Neuronal stem cell (in vitro differentiated cells): ENCODE results near the gene NR4A3.

Experiments
- DNase-seq: peaks from one replicate; pipeline ENCODE4 v3.0.0-alpha.2; 2013; ENCODE audit warnings: low spot score
- H2AFZ ChIP-seq: one replicate; pipeline ENCODE4 v1.6.1; 2013; ENCODE audit warnings: mild to moderate bottlenecking, low read length, inconsistent platforms
- H2AK5ac ChIP-seq: 2 replicates; pipeline ENCODE4 v1.6.1; 2013; ENCODE audit warnings: low read depth, mild to moderate bottlenecking, inconsistent platforms, low read length, moderate library complexity, mixed read lengths
- H2BK120ac ChIP-seq: 2 replicates; pipeline ENCODE4 v1.6.1; 2013; ENCODE audit warnings: low read depth, mild to moderate bottlenecking, inconsistent platforms, low read length, moderate library complexity, mixed read lengths
- H2BK12ac ChIP-seq: one replicate; pipeline ENCODE4 v1.6.1; 2013; ENCODE audit warnings: low read length, inconsistent platforms
- H2BK15ac ChIP-seq: 2 replicates; pipeline ENCODE4 v1.6.1; 2013; ENCODE audit warnings: mild to moderate bottlenecking, low read length, inconsistent platforms, mixed read lengths
- H2BK5ac ChIP-seq: one replicate; pipeline ENCODE4 v1.6.1; 2013; ENCODE audit warnings: inconsistent platforms, mild to moderate bottlenecking, low read length, moderate library complexity
- H3K14ac ChIP-seq: one replicate; pipeline ENCODE4 v1.6.1; 2013; ENCODE audit warnings: low read length, inconsistent platforms
- H3K18ac ChIP-seq: 2 replicates; pipeline ENCODE4 v1.6.1; 2013; ENCODE audit warnings: low read length, inconsistent platforms
- H3K23ac ChIP-seq: 2 replicates; pipeline ENCODE4 v1.6.1; 2013; ENCODE audit warnings: low read depth, mild to moderate bottlenecking, mixed read lengths, low read length, inconsistent platforms; ENCODE audit not compliant: poor library complexity
- H3K27ac ChIP-seq: replicated peaks from 3 replicates; pipeline ENCODE4 v1.5.1; 2013; ENCODE audit warnings: low read length, inconsistent platforms
- H3K27me3 ChIP-seq, 3 experiments: 2 replicates each; pipeline ENCODE4 v1.6.1; 2013; ENCODE audit warnings: low read length in 3 of 3, mild to moderate bottlenecking in 2 of 3, inconsistent platforms in 1 of 3, low read depth in 1 of 3, mixed read lengths in 1 of 3, moderate library complexity in 1 of 3; ENCODE audit not compliant: control insufficient read depth in 3 of 3, insufficient read depth in 3 of 3
- H3K36me3 ChIP-seq, 2 donors: replicated peaks in 1 of 2; 2 replicates each; pipeline ENCODE4 v1.6.1; 2013; ENCODE audit warnings: low read length in 2 of 2; ENCODE audit not compliant: control insufficient read depth in 2 of 2, insufficient read depth in 2 of 2
- H3K4ac ChIP-seq: 2 replicates; pipeline ENCODE4 v1.6.1; 2013; ENCODE audit warnings: inconsistent platforms, mild to moderate bottlenecking, low read length, moderate library complexity
- H3K4me1 ChIP-seq, 2 donors: 1 replicate in 1 of 2; 2 replicates in 1 of 2; pipeline ENCODE4 v1.6.1; 2013; ENCODE audit warnings: low read length in 2 of 2, low read depth in 1 of 2; ENCODE audit not compliant: control insufficient read depth in 2 of 2, insufficient read depth in 1 of 2
- H3K4me2 ChIP-seq: one replicate; pipeline ENCODE4 v1.6.1; 2013; ENCODE audit warnings: mild to moderate bottlenecking, low read length, inconsistent platforms; ENCODE audit not compliant: insufficient read depth, poor library complexity, severe bottlenecking
- H3K4me3 ChIP-seq, 2 donors: 2 replicates each; pipeline ENCODE4 v1.5.1; 2013; ENCODE audit warnings: low read length in 2 of 2, mild to moderate bottlenecking in 2 of 2, inconsistent platforms in 1 of 2, moderate library complexity in 1 of 2
- H3K79me1 ChIP-seq: one replicate; pipeline ENCODE4 v1.6.1; 2013; ENCODE audit warnings: low read depth, mild to moderate bottlenecking, inconsistent platforms, low read length, moderate library complexity
- H3K9ac ChIP-seq: one replicate; pipeline ENCODE4 v1.6.1; 2013; ENCODE audit warnings: mild to moderate bottlenecking, low read depth, low read length, inconsistent platforms; ENCODE audit not compliant: poor library complexity
- H3K9me3 ChIP-seq, 2 donors: replicated peaks in 1 of 2; 2 replicates each; pipeline versions ENCODE3 to v1.6.1; 2013; ENCODE audit warnings: low read length in 2 of 2, mild to moderate bottlenecking in 2 of 2, inconsistent platforms in 1 of 2, low read depth in 1 of 2, mixed read lengths in 1 of 2, moderate library complexity in 1 of 2; ENCODE audit not compliant: control insufficient read depth in 2 of 2, insufficient read depth in 1 of 2
- H4K8ac ChIP-seq: one replicate; pipeline ENCODE4 v1.6.1; 2013; ENCODE audit warnings: low read depth, mild to moderate bottlenecking, inconsistent platforms, low read length, moderate library complexity
- H4K91ac ChIP-seq: one replicate; pipeline ENCODE4 v1.6.1; 2013; ENCODE audit warnings: low read length, low read depth, mild to moderate bottlenecking, inconsistent platforms; ENCODE audit not compliant: poor library complexity
- WGBS, 2 donors: extraction: QIAGEN DNeasy Blood & Tissue Kit; methylation state at CpG; one replicate each; pipeline ENCODE4 v1.1.7; 2013; ENCODE audit warnings: missing lambda C conversion rate in 2 of 2, mixed read lengths in 1 of 2; ENCODE audit not compliant: insufficient read length in 2 of 2, insufficient replicate concordance in 1 of 2; ENCODE audit errors: extremely low coverage in 2 of 2; 5-methylcytosine and 5-hydroxymethylcytosine counted together

Gene NR4A3

DNA sequence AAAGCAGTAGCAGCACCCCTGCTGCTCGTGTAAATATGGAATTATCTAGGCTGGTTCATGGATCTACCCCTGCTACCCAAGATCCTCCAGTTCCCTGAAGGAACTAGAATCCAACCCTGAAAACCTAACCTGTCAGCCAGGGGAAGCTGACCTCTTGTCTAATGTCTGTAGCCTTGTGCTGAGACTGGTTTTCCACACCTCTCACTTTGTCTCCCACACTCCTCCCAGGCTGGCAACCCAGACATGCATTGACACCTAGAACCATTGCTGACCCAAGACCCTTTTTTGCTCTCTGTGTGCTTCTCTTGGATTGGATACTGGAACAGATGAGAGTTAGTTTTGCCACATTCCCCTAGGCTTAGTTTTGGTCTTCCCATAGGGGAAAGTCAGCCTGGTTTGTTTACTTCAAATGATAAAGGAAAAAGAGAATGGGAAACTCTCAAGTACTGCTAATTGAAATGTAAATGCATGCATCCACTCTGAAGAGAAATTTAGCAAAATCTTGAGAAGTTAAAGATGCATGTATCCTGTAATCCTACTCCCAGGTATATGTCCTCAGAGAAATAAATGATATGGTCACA lies 36.6 kb upstream of the NR4A3 start:
- no peak overlapping the region for H3K4me2 ChIP-seq
- no peak overlapping the region for H2BK15ac ChIP-seq
- no peak overlapping the region for H4K8ac ChIP-seq
- no peaks in the 10 kb centered on the region for H3K4me1 ChIP-seq
- H3K4ac ChIP-seq: no peak overlapping the region
- H4K91ac ChIP-seq: no peak overlapping the region
- no peak for DNase-seq
- H3K27me3 ChIP-seq: no peaks in the 10 kb centered on the region
- no peak overlapping the region for H3K4me3 ChIP-seq
- no CpG with 5 or more reads among the region's 1 CpG for WGBS, 2 donors
- H2BK12ac ChIP-seq: no peak overlapping the region
- no peak overlapping the region for H3K14ac ChIP-seq
- H3K23ac ChIP-seq: no peak overlapping the region
- no peaks in the 10 kb centered on the region for H3K79me1 ChIP-seq
- no peak overlapping the region for H3K27ac ChIP-seq
- H3K36me3 ChIP-seq: no peaks in the 10 kb centered on the region
- H3K18ac ChIP-seq: no peak overlapping the region
- H2BK5ac ChIP-seq: no peak overlapping the region
- H2AK5ac ChIP-seq: no peak overlapping the region
- H2AFZ ChIP-seq: no peak overlapping the region
- no peak overlapping the region for H3K9ac ChIP-seq
- H2BK120ac ChIP-seq: no peak overlapping the region
- H3K9me3 ChIP-seq: no peaks in the 10 kb centered on the region

DNA sequence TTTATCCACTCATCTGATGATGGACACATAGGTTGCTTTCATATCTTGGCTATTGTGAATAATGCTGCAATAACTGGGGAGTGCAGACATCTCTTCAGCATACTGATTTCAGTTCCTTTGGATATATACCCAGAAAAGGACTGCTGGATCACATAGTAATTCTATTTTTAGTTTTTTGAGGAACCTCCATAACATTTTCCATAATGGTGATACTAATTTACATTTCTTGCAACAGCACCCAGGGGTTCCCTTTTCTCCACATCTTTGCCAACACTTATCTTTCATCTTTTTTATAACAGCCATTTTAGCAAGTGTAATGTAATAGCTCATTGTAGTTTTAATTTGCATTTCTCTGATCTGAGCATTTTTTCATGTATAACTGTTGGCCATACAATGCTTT lies 34.1 kb upstream of the NR4A3 start:
- no peak for DNase-seq
- Histone ChIP-seq H2AK5ac (no peak overlapping the region), H2AFZ (no peak overlapping the region)

DNA sequence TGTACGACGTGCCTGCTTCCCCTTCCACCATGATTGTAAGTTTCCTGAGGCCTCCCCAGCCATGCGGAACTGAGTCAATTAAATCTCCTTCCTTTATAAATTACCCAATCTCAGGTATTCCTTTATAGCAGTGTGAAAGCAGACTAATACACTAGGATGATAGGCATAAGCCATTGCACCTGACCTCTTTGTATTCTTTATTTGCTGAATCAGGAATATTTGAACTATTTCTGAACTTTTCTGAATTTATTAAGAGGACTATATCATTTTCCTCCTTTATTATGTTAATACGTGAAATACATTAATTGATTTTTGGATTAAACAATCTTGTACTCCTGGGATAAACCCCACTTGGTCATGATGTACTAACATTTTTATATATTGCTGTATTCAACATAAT lies 28.2 kb upstream of the NR4A3 start:
- Histone ChIP-seq H3K4ac (no peak overlapping the region), H2BK12ac (no peak overlapping the region), H3K4me3 (no peak overlapping the region), H3K4me2 (no peak overlapping the region), H4K8ac (no peak overlapping the region), H3K18ac (no peak overlapping the region), H2BK15ac (no peak overlapping the region), H2BK5ac (no peak overlapping the region), H3K36me3 (no peaks in the 10 kb centered on the region), H3K9ac (no peak overlapping the region), H3K4me1 (no peaks in the 10 kb centered on the region), H3K27ac (no peak overlapping the region), H2AFZ (no peak overlapping the region), H2BK120ac (no peak overlapping the region), H3K23ac (no peak overlapping the region), H3K14ac (no peak overlapping the region), H3K27me3 (no peaks in the 10 kb centered on the region), H2AK5ac (no peak overlapping the region), H3K79me1 (no peaks in the 10 kb centered on the region), H3K9me3 (no peaks in the 10 kb centered on the region), H4K91ac (no peak overlapping the region)
- DNase-seq: no peak
- no CpG with 5 or more reads among the region's 4 CpGs for WGBS, 2 donors

More for the DNA sequence above, 34.1 kb upstream of the NR4A3 start:
- H3K9ac ChIP-seq: no peak overlapping the region
- no peaks in the 10 kb centered on the region for H3K27me3 ChIP-seq
- H3K36me3 ChIP-seq: no peaks in the 10 kb centered on the region
- H3K4ac ChIP-seq: no peak overlapping the region
- no peak overlapping the region for H4K8ac ChIP-seq
- H2BK12ac ChIP-seq: no peak overlapping the region
- H3K27ac ChIP-seq: no peak overlapping the region
- H2BK5ac ChIP-seq: no peak overlapping the region
- H3K79me1 ChIP-seq: no peaks in the 10 kb centered on the region
- H3K4me2 ChIP-seq: no peak overlapping the region
- no peak overlapping the region for H3K18ac ChIP-seq
- no peak overlapping the region for H2BK120ac ChIP-seq
- no peaks in the 10 kb centered on the region for H3K9me3 ChIP-seq
- no peaks in the 10 kb centered on the region for H3K4me1 ChIP-seq
- H3K23ac ChIP-seq: no peak overlapping the region
- H3K14ac ChIP-seq: no peak overlapping the region
- H2BK15ac ChIP-seq: no peak overlapping the region
- H4K91ac ChIP-seq: no peak overlapping the region
- no peak overlapping the region for H3K4me3 ChIP-seq

DNA sequence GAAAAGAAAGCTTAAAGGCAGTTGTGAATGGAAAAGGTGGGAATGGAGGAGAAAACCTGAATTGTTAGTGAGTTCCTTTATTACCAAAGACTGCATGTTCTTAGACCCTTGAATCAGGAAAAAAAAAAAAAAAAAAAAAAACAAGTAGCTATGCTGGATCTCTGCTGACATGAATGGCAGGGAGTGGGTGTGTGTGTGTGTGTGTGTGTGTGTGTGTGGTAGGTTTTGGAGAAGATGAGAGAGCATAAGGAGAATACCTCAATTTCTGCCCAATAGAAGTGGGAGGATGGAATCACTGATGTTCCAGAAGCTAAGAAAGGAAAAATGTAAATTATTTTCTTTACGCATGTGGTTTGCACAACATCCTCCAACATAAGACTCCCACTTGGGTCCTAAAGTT lies 25.5 kb upstream of the NR4A3 start:
- no peak overlapping the region for H3K27ac ChIP-seq
- no peaks in the 10 kb centered on the region for H3K9me3 ChIP-seq
- H3K23ac ChIP-seq: no peak overlapping the region
- H3K79me1 ChIP-seq: peaks cover 3% of the 10 kb centered on the region
- no peaks in the 10 kb centered on the region for H3K4me1 ChIP-seq
- H3K36me3 ChIP-seq: peaks cover 0 to 1% of the 10 kb centered on the region in 2 donors
- H4K8ac ChIP-seq: no peak overlapping the region
- no peak overlapping the region for H3K4me2 ChIP-seq
- H2AK5ac ChIP-seq: no peak overlapping the region
- no peak overlapping the region for H3K4me3 ChIP-seq
- no peak overlapping the region for H2BK120ac ChIP-seq
- H2BK12ac ChIP-seq: no peak overlapping the region
- no peak overlapping the region for H3K9ac ChIP-seq
- H3K18ac ChIP-seq: no peak overlapping the region
- DNase-seq: no peak
- no peak overlapping the region for H2BK15ac ChIP-seq
- no peak overlapping the region for H3K4ac ChIP-seq
- WGBS, 2 donors: no CpG with 5 or more reads among the region's 1 CpG
- H3K14ac ChIP-seq: no peak overlapping the region
- H4K91ac ChIP-seq: no peak overlapping the region
- no peak overlapping the region for H2AFZ ChIP-seq
- no peaks in the 10 kb centered on the region for H3K27me3 ChIP-seq
- no peak overlapping the region for H2BK5ac ChIP-seq
